GM18526 (cell line): ENCODE measurements around the gene FUNDC2.
A peak's percentile ranks its signal among the peaks of the same experiment; 100 is the strongest.

Experiments used
- POLR2A ChIP-seq: IDR thresholded peaks from 3 replicates; pipeline ENCODE4 v1.6.1; 2011; ENCODE audit not compliant: insufficient read length; ENCODE audit errors: extremely low read depth

The FUNDC2 gene

DNA sequence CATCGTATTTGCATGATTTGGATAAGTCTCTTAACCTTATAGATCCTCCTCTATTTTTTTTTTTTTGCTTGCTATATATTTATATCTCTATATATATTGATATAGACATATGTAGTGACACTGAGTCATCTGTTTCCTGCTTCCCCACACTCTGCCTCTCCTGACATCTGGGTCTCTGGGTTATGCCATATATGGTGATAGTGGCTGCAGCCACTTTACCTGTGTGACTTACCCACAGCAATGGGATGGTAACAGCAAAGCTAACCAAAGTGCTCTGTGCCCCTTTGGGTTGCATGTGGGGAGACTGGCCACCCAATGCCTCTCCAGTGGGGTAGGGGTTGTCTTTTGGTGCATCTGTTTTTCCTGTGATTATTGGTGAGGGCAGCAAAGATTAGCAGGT, 29.8 kb downstream of the FUNDC2 start:
- no peak for TF ChIP-seq POLR2A

DNA sequence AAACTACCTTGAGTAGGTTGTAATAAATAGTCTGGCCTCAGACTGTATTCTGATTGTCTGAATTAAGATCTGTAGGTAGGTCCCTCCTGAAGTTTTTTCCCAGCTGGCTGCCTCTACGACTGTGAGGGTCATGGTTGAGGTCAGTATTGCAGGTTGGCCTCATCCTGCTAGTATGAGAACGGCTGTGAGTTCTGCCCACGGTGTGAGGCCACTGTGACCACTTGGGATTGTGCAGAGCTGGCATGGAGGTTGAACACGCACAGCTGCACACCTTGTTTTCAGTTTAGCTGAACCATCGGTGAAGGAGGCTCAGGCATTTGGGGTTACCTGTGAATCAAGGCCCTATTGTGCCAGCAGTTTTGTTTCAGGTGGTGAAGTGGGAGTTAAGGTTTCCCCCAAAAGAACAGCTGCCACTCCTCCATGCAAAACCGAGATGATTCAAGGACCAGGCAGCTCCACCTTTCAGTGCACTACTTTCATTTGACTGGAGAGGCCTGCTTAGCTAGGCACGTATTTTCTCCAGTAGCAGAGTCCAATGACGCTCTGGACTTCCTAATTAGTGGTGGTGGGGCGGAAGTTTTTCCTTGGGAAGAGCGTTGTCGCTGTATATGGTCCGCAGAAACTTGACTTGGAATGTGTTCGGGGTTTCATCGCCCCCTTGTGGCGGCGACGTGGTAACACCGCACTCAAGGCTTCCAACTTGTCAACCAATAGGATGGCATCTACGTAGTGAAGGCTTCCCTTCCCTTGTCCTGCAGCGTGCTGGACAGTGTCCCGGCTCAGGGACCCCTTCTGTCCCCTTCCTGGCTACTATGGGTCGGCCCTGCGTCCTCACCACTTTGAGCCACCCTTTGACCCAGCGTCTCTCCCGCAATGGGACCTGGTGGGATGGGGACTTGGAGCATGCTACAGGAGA, 30.5 kb downstream of the FUNDC2 start:
- TF ChIP-seq POLR2A: no peak

DNA sequence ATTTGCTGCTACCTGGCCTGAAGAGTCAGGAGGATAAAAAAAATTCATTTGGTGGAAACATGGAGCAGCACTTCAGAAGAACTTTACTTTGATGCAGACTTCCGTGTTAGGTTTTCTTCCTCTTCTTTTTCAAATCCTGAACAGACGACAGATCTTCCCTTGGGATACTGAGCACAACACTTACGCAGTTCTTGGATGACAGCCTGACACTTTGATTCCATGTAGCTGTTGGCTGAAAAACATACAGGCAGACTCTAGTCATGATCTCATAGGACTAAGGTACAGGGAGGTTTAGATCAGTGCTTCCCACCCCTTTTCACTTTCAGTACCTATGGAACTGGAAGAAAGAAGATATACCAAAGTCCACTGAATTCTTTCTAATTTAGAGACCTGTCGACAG, 35.1 kb downstream of the FUNDC2 start:
- no peak for TF ChIP-seq POLR2A

DNA sequence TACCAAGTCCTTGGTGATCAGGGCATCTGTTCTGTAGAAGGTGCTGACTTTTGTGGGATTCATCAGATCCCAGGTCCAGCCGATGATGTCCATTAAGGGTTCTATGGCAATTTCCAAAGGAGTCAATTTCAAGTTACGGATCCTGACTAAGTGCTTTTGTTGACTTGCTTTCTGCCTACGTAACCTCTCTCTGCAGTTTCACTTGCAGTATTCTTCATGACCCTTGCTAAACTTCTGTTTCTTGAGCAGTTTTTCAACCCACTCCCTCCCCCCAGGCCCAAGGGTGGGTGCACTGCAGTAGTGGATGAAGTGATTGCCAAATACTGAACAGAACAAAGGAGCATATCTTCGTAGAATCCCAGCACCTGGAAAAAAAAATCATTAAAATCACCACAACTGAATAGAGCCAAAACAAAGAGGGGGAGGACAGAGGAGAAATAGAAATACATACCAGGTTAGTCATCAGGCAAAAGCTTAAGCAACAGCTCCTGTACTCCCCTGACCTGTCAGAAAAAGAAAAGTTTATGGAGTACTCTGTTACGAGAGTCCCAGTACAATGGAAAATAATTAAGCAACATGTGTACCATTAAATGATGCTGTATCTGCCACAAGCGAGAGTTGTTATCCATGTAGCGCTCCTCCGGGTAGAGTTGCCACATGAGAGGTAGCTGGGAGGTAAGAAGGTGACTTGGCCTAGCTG, 38.5 kb downstream of the FUNDC2 start:
- no peak for TF ChIP-seq POLR2A

DNA sequence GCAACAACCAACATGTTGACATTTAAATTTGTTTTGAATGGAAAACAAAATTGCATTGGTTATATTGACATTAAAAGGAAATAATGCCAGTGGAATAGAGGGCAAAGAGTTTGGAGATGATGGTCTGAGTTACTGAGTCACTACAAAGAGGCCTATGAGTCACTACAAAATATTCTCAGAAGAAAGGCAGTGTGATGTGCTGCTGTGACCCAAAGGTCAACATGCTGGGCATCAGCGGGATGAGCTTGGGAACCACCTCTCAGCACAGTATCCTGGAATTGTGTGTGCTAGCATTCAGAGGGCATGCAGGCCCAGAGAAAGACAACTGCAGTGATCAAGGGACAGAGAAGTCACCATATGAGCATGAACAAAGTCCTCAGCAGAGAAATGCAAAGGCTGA, 41.5 kb downstream of the FUNDC2 start:
- TF ChIP-seq POLR2A: no peak

DNA sequence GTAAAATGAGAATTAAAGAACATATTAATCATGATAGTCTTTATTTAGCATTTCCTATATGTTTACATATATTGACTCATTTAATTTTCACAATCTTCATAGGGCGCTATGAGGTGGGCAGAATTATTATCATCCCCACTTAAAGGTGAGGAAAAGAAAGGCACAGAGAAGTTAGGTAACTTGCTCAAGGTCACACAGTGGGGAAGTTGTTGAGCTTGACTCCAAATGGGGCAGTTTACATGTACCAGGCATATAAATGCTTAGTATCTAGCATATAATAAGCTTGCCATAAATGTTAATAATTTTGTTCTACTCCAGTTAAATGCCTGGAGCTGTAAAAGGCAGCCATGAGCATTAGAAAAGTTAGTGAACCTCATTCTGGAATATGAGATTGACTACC, 42.8 kb downstream of the FUNDC2 start:
- TF ChIP-seq POLR2A: no peak

DNA sequence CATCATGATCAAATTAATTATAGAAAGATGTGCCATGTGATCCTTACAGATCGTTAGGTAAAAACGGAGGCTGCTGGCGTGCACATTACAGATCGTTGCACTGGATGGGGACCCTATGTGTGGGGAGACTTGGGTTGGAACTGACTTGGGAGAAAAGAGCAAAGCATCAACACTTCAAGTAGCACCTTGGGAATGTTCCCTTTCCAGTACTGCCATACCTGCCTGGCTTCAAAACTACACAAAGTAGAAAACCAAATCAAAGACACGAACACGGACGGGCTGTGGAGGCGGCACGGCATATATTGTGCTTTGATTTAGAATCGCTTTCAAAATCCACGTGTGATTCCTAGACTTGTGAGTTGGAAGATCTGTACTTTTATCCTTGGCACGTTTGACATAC, 43.4 kb downstream of the FUNDC2 start:
- TF ChIP-seq POLR2A: no peak

DNA sequence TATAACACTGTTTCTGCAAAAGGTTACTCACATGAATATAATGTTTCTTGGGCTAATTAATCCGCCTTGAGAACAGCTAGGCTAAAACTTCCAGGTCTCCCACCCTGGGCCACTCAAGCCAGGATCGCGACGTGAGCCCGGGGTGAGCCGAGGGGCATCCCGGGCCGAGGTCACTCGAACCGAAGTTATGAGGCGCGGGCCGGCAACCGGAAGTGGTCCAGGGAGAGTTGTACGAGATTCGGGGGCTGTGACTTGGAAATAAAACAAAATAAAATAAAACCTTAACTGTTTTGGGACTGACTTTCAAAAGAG, 44.0 kb downstream of the FUNDC2 start:
- no peak for TF ChIP-seq POLR2A

DNA sequence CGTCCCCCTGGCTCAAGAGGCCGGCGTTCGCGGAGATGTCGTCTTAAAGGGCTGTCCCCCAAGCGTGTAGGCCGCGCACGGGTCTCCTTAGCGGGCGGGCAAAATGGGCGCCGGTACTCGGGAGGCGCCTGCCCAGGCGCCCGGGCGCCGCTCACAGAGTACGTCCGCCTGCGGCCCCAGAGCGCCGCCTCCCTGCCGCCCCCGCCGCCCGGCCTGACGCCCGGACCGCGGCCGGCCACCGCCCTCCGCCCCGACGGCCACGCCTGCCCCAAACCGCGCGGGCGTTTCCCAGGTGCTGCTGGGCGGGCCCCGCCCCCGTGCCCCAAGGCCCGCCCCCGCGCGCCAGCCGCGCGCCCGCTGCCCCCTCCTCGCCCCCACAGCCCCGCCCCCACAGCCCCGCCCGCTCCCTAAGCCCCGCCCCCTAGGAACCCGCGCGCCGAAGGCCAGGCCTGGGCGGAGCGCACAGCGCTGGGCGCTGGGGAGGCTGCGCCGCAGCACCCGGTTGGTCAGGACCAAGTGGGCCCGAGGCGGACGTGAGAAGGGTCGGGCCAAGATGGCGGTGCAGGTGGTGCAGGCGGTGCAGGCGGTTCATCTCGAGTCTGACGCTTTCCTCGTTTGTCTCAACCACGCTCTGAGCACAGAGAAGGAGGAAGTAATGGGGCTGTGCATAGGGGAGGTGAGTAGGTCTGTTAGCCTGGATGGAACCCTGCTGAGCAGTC, 44.5 kb downstream of the FUNDC2 start, which contains the start of the genes BRCC3, CMC4 and MTCP1:
Gene BRCC3, plus strand, starts transcription at position 534 of the 719 bp plus-strand sequence. Its CDS starts 20 bp downstream, at position 554.
Gene CMC4, minus strand, starts transcription at position 162 of the 719 bp plus-strand sequence. CDS start 7,113 bp downstream, outside the sequence.
Gene MTCP1, minus strand, starts transcription at position 162 of the 719 bp plus-strand sequence. CDS start 5,126 bp downstream, outside the sequence.
- TF ChIP-seq POLR2A: peak; percentile 71

DNA sequence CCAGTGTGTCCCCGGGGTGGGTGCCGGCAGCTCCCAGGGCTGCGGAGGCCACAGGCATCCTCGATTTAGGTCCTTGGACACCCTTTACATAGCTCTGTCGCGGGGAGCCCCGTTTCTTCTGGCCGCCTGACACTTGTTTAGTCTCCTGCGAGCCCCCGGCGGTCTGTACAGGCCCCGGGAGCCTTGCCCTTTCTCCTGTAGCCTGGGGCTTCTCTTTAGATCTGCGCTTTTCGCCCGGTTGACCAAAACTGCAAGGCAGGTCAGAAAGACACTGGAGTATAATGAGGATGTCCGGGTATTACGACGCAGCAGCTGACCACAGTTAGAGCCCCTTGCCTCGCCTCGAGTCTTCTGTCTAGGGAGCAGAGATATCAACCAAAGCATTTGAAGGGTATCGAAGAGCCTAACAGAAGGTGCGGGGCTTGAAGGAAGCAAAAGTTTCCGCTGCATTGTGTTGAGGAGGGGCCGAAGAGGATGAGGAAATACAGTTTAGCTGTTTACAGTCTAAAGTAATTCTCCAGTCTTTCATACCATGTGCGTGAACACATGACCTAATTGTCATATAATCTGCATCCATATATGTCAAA, 45.1 kb downstream of the FUNDC2 start:
- TF ChIP-seq POLR2A: no peak

DNA sequence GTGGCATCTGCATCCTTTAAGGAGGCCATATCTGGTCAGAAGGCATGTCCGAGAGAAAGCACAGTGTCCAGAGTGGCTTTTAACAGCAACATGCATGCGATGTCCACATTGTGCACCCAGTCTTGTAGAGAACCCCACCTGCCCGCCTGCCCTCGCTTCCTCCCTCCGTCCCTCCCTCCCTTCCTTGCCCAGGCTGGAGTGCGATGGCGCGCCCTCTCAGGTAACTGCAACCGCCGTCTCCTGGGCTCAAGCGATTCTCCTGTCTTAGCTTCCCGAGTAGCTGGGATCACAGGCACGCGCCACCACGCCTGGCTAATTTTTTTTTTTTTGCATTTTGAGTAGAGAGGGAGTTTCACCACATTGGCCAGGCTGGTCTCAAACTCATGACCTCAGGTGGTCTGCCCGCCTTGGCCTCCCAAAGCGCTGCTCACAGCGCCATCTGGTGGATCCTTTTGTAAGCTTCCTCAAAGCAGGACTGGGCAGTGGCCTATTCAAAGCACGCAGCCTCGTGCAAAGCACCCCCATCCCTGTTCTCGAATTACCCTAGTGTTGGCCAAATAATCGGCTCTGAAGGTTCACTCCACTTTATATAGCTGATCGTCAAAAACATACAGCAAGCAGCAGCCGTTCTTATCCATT, 59.7 kb downstream of the FUNDC2 start:
- TF ChIP-seq POLR2A: no peak

DNA sequence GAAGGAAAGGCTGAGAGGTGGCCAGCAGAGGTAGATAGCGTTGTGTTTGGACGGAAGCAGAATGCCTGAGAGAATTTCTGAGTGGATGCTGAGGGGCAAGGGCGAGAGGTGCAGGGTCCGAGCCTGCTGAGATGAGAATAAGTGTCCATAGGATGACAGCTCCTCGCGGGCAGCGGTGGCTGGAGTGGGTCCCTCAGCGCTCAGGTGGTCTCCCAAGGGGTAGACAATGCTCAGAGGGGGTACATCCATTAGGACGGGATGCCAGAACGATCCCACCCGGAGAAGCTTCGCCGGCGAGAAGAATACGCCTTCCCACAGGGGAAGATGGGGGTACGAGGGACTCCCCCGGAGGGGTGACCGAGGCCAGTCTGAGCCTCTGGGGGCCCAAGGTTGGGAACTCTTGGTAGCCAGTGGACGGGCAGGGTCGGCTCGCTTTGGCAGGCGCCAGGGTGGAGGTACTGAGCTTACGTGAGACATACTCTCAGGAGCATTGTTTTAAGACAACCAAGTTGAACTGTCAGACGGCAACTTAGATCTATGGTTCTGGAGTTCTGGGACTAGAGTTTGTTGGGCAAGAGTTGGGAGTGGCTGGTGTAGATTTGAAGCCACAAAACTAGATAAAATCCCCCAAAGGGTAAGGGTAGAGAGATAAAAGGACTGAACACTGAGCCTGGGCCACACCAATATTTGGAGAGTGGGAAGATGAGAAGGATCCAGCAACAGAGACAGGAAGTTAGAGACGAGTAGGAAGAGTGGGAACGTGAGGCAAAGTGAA, 60.5 kb downstream of the FUNDC2 start:
- no peak for TF ChIP-seq POLR2A

DNA sequence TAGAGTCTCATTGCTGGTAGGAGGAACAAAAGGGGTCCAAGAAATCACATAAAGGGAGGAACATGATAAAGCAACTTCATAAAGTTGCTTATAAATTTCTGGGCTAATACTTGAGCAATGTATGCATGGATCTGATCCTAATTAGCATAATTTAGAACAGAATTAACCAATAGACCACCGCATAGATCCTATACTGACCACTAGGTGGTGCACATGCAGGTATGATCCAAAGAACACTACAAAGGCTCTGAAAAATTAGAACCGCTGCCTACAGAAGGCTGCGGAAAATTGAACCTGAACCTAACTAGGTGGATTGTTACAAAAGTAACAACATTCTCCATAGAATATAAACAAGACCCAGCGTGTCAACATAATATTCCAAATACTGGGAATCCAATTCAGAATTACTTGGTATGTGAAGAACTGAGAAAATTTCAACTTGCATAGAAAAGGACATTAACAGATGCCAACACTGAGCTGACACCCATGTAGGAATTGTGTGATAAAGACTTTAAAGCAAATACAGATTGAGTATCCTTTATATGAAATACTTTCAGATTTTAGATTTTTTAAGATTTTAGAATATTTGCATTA, 67.9 kb downstream of the FUNDC2 start:
- no peak for TF ChIP-seq POLR2A

DNA sequence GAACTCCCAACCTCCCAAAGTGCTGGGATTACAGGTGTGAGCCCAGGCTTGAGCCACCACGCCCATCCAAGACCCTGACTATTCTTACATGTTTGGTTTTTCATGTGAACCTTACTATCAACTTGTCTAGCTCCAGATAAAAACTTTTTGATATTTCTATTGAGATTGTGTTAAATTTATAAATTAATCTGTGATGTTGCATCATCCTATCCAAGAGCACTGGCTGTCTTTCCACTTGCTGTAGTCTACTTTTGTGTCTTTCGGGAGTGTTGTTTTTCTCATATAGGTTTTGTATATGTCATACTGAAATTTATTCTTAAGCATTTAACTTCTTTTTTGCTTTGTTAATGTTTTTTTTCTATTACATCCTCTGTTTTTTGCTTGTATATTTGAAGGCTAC, 79.3 kb downstream of the FUNDC2 start:
- no peak for TF ChIP-seq POLR2A
